Lower lobe of right lung (tissue), 2 donors: ENCODE data around the gene DSG3. TPM values are rescaled to one million over a fixed set of nuclear protein-coding genes. Genes with fewer than 3 reads are reported as not detected.

Experiments used
- ATAC-seq, 2 donors: fragments of 200-7000 bp; cut with Tn5 transposase; one replicate each; pipeline ENCODE4 v1.9.1; 2020 to 2022; ENCODE audit warnings: mild to moderate bottlenecking in 2 of 2, moderate library complexity in 2 of 2
- DNase-seq: peaks from one replicate; pipeline ENCODE4 v3.0.0-alpha.2; 2020
- H3K27ac ChIP-seq: fragments of 200-600 bp; one replicate; pipeline ENCODE4 v1.8.0; 2022
- H3K27me3 ChIP-seq: fragments of 200-600 bp; one replicate; pipeline ENCODE4 v1.8.0; 2022; ENCODE audit warnings: low read depth
- H3K36me3 ChIP-seq: fragments of 200-600 bp; one replicate; pipeline ENCODE4 v1.8.0; 2022; ENCODE audit warnings: mild to moderate bottlenecking
- H3K4me1 ChIP-seq: fragments of 200-600 bp; one replicate; pipeline ENCODE4 v1.8.0; 2022
- H3K4me3 ChIP-seq: fragments of 200-600 bp; one replicate; pipeline ENCODE4 v1.8.0; 2022; ENCODE audit warnings: mild to moderate bottlenecking
- H3K9me3 ChIP-seq: fragments of 200-600 bp; one replicate; pipeline ENCODE4 v1.8.0; 2022
- intact Hi-C: fragments of 100-400 bp; cut with DNase I; formaldehyde crosslinking; loops from one replicate; pipeline ENCODE4 v1.11.0; 2022
- total RNA-seq: library from RNA; stranded (reverse); fragmentation: NEBNext Ultra II Directional; extraction: Animal tissue kit (Norgen Biotek cat#: 25700); gene quantifications from one replicate; pipeline ENCODE4 v1.2.1, GENCODE V29; 2021
- TF ChIP-seq, protein P1 (sequence below): fragments of 200-600 bp; IDR thresholded peaks from one replicate; pipeline ENCODE4 v1.8.0; 2022; ENCODE audit warnings: antibody characterized with exemption, mild to moderate bottlenecking
- donor health status: DM: no; HTN: yes; CAD: no; lungs with severe emphysema.

Gene DSG3
- total RNA-seq, 1 donor from 2014 or later: not detected

DNA sequence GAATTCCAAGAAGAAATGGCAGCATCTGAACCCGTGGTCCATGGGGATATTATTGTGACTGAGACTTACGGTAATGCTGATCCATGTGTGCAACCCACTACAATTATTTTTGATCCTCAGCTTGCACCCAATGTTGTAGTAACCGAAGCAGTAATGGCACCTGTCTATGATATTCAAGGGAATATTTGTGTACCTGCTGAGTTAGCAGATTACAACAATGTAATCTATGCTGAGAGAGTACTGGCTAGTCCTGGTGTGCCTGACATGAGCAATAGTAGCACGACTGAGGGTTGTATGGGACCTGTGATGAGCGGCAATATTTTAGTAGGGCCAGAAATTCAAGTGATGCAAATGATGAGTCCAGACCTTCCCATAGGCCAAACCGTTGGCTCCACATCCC is 34.4 kb upstream of the DSG3 start:
- Histone ChIP-seq H3K27ac (no peak overlapping the region), H3K4me1 (no peaks in the 10 kb centered on the region), H3K36me3 (no peaks in the 10 kb centered on the region), H3K27me3 (no peaks in the 10 kb centered on the region), H3K9me3 (no peaks in the 10 kb centered on the region), H3K4me3 (no peak overlapping the region)
- DNase-seq: no peak
- no peak for ATAC-seq
- intact Hi-C loops: no loop called here
- TF ChIP-seq, protein P1, sequence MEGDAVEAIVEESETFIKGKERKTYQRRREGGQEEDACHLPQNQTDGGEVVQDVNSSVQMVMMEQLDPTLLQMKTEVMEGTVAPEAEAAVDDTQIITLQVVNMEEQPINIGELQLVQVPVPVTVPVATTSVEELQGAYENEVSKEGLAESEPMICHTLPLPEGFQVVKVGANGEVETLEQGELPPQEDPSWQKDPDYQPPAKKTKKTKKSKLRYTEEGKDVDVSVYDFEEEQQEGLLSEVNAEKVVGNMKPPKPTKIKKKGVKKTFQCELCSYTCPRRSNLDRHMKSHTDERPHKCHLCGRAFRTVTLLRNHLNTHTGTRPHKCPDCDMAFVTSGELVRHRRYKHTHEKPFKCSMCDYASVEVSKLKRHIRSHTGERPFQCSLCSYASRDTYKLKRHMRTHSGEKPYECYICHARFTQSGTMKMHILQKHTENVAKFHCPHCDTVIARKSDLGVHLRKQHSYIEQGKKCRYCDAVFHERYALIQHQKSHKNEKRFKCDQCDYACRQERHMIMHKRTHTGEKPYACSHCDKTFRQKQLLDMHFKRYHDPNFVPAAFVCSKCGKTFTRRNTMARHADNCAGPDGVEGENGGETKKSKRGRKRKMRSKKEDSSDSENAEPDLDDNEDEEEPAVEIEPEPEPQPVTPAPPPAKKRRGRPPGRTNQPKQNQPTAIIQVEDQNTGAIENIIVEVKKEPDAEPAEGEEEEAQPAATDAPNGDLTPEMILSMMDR: no peak

DNA sequence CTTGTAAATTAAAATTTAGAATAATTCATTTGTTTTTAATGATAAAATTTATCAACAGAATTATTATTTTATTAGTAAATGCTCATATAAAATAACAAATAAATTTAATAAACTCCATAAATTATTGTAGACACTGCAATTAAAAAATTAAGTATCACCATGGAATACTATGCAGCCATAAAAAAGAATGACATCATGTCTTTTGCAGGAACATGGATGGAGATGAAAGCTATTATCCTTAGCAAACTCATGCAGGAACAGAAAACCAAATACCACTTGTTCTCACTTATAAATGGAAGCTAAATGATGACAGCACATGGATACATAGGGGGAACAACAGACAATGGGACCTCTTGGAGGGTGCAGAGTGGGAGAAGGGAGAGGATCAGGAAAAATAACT is 29.7 kb upstream of the DSG3 start:
- H3K4me3 ChIP-seq: no peak overlapping the region
- TF ChIP-seq, protein P1: no peak
- H3K36me3 ChIP-seq: no peaks in the 10 kb centered on the region
- no peaks in the 10 kb centered on the region for H3K9me3 ChIP-seq
- intact Hi-C loops: no loop called here
- DNase-seq (no peak), ATAC-seq (no peak)
- H3K27me3 ChIP-seq: no peaks in the 10 kb centered on the region
- no peak overlapping the region for H3K27ac ChIP-seq
- no peaks in the 10 kb centered on the region for H3K4me1 ChIP-seq

DNA sequence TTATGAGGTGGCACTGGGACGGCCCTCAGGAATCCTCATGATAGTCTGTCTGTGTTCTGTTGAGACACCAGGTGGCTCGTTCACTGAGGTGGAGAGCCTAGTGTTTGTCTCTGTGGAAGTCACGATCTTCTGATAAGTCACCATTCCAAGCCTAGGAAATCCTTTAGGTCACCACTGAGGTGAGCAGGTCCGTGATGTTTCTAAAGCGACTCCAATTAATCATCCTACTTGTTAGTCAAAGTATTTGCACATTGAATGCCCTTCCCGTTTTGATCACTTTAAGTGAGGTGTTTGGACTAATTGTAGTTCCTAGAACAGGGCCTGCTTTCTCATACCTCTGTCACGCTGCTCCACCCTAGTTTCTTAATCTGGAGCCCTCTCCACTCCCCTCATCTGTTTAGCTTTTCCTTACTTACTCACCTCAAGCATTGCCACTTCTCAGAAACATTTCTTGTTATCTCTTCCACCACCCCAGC is 28.0 kb upstream of the DSG3 start:
- DNase-seq: no peak
- Histone ChIP-seq H3K27ac (no peak overlapping the region), H3K4me3 (no peak overlapping the region), H3K4me1 (no peaks in the 10 kb centered on the region), H3K36me3 (no peaks in the 10 kb centered on the region), H3K27me3 (no peaks in the 10 kb centered on the region), H3K9me3 (no peaks in the 10 kb centered on the region)
- intact Hi-C loops: no loop called here
- ATAC-seq: peak in 1 of 2 donors; percentile 59
- TF ChIP-seq, protein P1: no peak

DNA sequence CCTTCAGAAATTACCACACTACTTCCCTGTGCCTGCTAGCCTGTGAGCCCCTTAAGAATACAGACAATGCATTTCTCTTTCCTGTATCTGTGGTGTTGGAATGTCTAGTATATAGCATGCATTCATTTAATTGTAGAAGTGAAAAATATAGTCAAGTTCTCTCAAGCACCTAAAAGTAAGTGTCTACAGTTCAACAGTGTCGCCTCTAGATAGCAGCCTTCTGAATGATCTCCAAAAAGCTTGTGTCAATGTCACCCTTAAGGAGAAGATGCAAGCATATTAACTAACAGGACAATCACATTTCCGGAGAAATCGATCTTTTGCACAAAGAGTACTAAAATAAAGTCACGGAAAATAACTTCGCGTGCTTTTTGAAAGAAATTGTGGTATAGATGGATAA is 27.5 kb upstream of the DSG3 start:
- Histone ChIP-seq H3K4me3 (no peak overlapping the region), H3K27ac (no peak overlapping the region), H3K27me3 (no peaks in the 10 kb centered on the region), H3K4me1 (no peaks in the 10 kb centered on the region), H3K36me3 (no peaks in the 10 kb centered on the region), H3K9me3 (no peaks in the 10 kb centered on the region)
- intact Hi-C loops: no loop called here
- no peak for ATAC-seq
- TF ChIP-seq, protein P1: no peak
- no peak for DNase-seq

DNA sequence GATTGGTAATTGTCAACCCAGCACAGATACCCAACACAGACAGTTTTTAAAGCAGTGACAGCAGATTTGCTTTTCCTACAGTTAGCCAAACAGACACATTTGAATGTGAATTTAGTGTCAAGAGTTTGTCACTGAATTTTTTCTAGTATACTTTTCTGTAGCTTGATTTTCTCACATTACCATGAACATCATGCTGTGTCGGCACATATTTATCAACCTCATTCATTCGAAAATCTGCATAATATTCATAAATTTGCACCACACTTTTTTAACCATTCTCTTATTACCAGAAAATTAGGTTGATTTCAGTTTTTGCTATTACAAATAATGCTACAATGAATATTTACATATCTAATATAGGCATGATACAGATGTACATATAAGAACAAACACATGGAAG is 27.0 kb upstream of the DSG3 start:
- intact Hi-C loops: no loop called here
- DNase-seq (no peak), ATAC-seq (no peak)
- H3K4me3 ChIP-seq: no peak overlapping the region
- H3K4me1 ChIP-seq: no peaks in the 10 kb centered on the region
- H3K27me3 ChIP-seq: no peaks in the 10 kb centered on the region
- no peak overlapping the region for H3K27ac ChIP-seq
- TF ChIP-seq, protein P1: no peak
- H3K9me3 ChIP-seq: no peaks in the 10 kb centered on the region
- H3K36me3 ChIP-seq: no peaks in the 10 kb centered on the region
